Nephron progenitor cell (in vitro differentiated cells): ENCODE data around the gene PRPF6.

Experiments used
- DNase-seq: peaks from one replicate; pipeline ENCODE4 v3.0.0; 2021
- H3K27ac Mint-ChIP-seq: 2 replicates; pipeline ENCODE4 v1.8.0; 2021; ENCODE audit warnings: mild to moderate bottlenecking, moderate library complexity, mixed read lengths
- H3K27me3 Mint-ChIP-seq: 2 replicates; pipeline ENCODE4 v1.8.0; 2021; ENCODE audit warnings: mild to moderate bottlenecking, low read depth, mixed read lengths; ENCODE audit not compliant: poor library complexity
- H3K36me3 Mint-ChIP-seq: 2 replicates; pipeline ENCODE4 v1.8.0; 2021; ENCODE audit warnings: low read depth, mixed read lengths
- H3K4me1 Mint-ChIP-seq: 2 replicates; pipeline ENCODE4 v1.8.0; 2021; ENCODE audit warnings: mixed read lengths
- H3K4me3 Mint-ChIP-seq: 2 replicates; pipeline ENCODE4 v1.8.0; 2021; ENCODE audit warnings: mild to moderate bottlenecking, moderate library complexity, mixed read lengths
- H3K9me3 Mint-ChIP-seq: 2 replicates; pipeline ENCODE4 v1.8.0; 2021; ENCODE audit warnings: mild to moderate bottlenecking, moderate library complexity, mixed read lengths
- TF ChIP-seq, protein P1 (sequence below): fragments of 200-600 bp; sonication (generic); IDR thresholded peaks from 2 replicates; pipeline ENCODE4 v1.5.0; 2021; ENCODE audit warnings: antibody characterized with exemption

Gene PRPF6

DNA sequence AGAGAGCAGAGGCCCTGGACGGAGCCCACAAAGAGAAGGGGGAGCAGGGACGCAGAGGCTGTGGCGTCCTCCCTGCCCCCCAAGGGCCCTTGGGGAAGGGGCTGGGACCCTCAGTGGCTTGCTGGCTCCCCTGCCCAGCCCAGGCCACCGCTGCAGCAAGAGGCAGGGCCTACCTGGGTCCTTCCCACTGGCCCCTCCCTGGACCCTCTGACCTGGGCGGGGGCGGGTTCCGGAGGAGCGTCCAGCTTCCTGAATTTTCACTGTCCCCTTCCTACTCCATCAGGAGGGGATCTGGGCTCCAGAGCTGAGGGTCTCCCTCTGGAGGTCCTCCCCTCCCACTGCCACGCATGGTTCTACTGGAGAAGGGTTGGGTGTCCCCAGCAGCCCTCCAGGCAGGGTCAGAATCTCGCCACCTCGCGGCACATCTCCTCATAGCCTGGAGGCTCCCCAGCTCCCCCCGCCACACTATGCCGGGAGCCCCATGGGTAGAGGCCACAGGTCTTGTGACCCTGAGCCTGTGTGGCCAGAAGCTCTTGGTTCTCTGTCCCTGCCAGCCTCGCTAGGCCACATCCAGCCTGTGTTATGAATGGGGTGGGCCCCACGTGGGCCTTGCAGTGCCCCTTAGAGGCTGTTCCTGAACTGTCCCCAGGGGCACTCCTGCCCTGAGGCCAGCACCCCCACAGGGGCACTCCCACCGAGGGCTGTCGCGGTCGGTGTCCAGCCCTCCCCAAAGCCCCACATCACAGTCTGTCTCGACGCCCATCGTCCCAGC, 69.5 kb downstream of the PRPF6 start:
- DNase-seq: no peak
- TF ChIP-seq, protein P1, sequence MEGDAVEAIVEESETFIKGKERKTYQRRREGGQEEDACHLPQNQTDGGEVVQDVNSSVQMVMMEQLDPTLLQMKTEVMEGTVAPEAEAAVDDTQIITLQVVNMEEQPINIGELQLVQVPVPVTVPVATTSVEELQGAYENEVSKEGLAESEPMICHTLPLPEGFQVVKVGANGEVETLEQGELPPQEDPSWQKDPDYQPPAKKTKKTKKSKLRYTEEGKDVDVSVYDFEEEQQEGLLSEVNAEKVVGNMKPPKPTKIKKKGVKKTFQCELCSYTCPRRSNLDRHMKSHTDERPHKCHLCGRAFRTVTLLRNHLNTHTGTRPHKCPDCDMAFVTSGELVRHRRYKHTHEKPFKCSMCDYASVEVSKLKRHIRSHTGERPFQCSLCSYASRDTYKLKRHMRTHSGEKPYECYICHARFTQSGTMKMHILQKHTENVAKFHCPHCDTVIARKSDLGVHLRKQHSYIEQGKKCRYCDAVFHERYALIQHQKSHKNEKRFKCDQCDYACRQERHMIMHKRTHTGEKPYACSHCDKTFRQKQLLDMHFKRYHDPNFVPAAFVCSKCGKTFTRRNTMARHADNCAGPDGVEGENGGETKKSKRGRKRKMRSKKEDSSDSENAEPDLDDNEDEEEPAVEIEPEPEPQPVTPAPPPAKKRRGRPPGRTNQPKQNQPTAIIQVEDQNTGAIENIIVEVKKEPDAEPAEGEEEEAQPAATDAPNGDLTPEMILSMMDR: no peak
- peaks cover 46% of the 10 kb centered on the region for H3K4me1 Mint-ChIP-seq
- peaks cover 59% of the 10 kb centered on the region for H3K27me3 Mint-ChIP-seq
- no peaks in the 10 kb centered on the region for H3K36me3 Mint-ChIP-seq
- no peak overlapping the region for H3K4me3 Mint-ChIP-seq
- H3K9me3 Mint-ChIP-seq: no peaks in the 10 kb centered on the region
- no peak overlapping the region for H3K27ac Mint-ChIP-seq

DNA sequence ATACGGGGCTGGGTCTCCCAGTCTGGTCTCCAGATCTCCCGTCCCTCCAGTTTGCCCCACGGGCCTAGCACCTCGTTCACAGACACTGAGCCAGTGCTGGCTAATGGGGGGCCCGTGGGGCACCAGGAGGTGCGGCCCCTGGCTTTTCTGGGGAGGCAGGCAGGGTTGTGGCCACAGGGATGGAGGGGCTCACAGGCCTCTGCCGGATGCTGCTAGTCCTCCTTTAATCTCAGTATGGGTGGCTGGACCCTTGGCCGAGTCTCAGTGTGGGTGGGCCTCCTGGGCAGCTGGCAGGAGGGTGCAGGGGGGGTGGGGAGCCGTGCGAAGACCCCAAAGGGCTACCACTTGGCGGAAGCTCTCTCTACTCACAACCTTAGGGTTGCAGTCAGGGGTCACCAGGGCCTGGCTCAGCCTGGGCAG, 70.1 kb downstream of the PRPF6 start:
- H3K27ac Mint-ChIP-seq: no peak overlapping the region
- no peak overlapping the region for H3K4me3 Mint-ChIP-seq
- peaks cover 53% of the 10 kb centered on the region for H3K27me3 Mint-ChIP-seq
- H3K9me3 Mint-ChIP-seq: no peaks in the 10 kb centered on the region
- H3K36me3 Mint-ChIP-seq: no peaks in the 10 kb centered on the region
- TF ChIP-seq, protein P1: no peak
- H3K4me1 Mint-ChIP-seq: peaks cover 41% of the 10 kb centered on the region
- DNase-seq: no peak

DNA sequence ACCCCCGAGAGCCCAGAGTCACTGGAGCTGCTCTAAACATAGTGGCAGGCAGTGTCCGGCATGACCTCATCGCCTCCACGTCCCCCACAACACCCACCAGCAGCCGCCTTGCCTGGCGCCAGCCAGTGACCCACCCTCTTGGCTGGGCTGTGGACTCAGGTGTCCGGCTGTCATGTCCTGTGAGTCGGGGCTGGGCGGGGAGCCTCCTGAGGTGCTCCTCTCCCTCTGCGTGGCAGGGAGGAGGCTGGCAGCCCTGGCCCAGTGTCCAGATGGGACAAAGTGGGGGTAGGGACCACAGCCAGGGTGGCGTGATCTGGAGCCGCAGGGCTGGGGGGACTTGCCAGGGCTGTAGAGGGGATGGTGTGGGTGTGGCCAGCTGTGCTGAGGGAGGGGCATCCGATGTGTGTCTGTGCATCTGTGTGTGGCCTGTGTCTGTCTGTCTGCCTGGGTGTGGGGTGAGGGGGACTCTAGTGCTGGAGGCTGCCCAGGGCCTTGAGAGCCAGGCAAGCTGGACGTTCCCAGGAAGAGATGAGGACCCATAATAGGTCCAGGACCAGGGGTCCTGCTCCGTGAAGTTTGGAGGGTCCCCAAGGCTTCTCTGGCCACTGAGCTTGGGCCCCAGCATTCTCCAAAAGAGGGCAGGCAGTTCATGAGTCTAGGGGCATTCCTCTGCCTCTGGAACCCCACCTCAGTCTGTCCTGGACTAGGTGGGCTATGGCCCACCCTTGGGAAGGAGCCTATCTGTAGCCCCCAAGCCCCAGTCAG, 70.8 kb downstream of the PRPF6 start:
- peaks cover 46% of the 10 kb centered on the region for H3K27me3 Mint-ChIP-seq
- TF ChIP-seq, protein P1: no peak
- no peak for DNase-seq
- H3K27ac Mint-ChIP-seq: no peak overlapping the region
- H3K4me1 Mint-ChIP-seq: peaks cover 35% of the 10 kb centered on the region
- H3K4me3 Mint-ChIP-seq: no peak overlapping the region
- no peaks in the 10 kb centered on the region for H3K9me3 Mint-ChIP-seq
- no peaks in the 10 kb centered on the region for H3K36me3 Mint-ChIP-seq

DNA sequence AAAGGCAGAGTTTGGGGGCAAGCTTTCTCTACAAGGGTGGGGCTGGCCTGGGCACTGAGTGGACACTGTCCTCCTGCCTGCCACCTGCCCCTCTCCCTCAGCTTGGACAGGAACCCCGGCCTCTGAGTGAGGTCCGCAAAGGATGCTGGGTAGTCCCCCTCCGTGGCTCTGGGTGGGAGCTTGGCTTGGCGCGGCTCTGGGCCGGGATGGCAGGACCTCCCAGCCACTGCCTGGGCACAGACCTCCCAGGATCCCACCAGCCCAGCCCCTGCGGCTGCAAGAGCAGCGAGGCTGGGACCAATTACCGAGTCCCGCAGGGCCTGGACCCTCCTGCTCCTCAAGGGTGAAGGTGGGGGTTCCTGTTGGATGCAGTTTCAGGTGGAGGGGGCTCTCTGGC, 71.4 kb downstream of the PRPF6 start:
- TF ChIP-seq, protein P1: no peak
- Mint-ChIP-seq H3K9me3 (no peaks in the 10 kb centered on the region), H3K27ac (no peak overlapping the region), H3K4me1 (peaks cover 35% of the 10 kb centered on the region), H3K36me3 (no peaks in the 10 kb centered on the region), H3K27me3 (peaks cover 40% of the 10 kb centered on the region), H3K4me3 (no peak overlapping the region)
- no peak for DNase-seq

DNA sequence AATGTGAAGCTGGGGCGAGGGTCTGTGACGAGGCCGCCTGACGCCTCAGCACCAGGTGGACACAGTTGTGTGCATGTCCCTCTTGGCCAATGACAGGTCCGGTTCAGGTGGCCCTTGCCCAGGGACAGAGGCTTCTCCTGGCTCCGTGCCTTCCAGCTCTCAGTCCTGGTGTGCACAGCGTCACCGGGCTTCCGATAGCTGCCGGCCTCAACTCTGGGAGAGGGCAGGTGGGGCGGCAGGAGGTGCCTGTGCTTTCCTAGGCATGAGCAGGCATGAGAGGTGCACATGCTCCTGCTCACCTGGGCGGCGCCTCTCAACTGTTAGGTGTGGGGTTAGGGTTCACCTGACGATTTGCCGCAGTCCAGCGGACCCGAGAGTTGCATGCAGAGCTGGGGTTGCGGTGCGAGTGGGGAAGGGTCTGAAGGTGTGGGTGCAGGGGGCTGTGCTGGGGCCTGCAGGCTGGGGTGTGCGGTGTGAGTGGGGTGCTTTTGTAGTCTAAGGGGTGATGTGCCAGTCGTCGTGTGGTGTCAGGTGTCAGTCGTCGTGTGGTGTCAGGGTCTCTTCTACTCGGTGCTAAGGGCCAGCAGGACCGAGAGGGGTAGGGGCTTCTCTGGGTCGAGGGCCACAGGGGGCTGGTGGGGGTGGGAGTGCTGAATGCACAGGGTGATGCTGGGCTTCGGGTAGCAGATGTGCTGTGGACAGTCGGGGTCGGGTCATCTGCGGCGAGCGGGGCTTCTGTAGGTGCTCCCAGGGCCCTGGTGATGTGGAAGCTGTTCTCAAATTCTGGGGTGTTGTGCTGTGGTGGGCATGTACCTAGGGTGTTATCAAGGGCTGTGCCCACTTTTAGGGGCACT, 72.3 kb downstream of the PRPF6 start:
- H3K4me3 Mint-ChIP-seq: peak overlapping the region; percentile 25
- peaks cover 31% of the 10 kb centered on the region for H3K27me3 Mint-ChIP-seq
- no peak overlapping the region for H3K27ac Mint-ChIP-seq
- no peaks in the 10 kb centered on the region for H3K9me3 Mint-ChIP-seq
- H3K4me1 Mint-ChIP-seq: peaks cover 40% of the 10 kb centered on the region
- TF ChIP-seq, protein P1: no peak
- DNase-seq: no peak
- H3K36me3 Mint-ChIP-seq: no peaks in the 10 kb centered on the region
